KOPT-K1 (cell line): ENCODE measurements around the gene COLQ.
"Not testable (repeated sequence)": the region's sequence is repeated elsewhere in the genome, so short reads cannot be mapped to it uniquely, and the experiment has no call there.

Source experiments
- H3K27ac ChIP-seq: fragments of 200-600 bp; sonication (generic); 2 replicates; pipeline ENCODE4 v1.5.1; 2016; ENCODE audit warnings: antibody characterized with exemption, mild to moderate bottlenecking, low read depth, low read length; ENCODE audit not compliant: poor library complexity, severe bottlenecking
- H3K36me3 ChIP-seq: fragments of 200-600 bp; sonication (generic); 2 replicates; pipeline ENCODE4 v1.5.1; 2017; ENCODE audit warnings: antibody characterized with exemption, mild to moderate bottlenecking, low read length, moderate library complexity; ENCODE audit not compliant: insufficient read depth
- H3K9me3 ChIP-seq: fragments of 200-600 bp; sonication (generic); 2 replicates; pipeline ENCODE4 v1.5.1; 2017; ENCODE audit warnings: antibody characterized with exemption, low read length, mild to moderate bottlenecking; ENCODE audit not compliant: insufficient read depth, poor library complexity, severe bottlenecking

COLQ gene

DNA sequence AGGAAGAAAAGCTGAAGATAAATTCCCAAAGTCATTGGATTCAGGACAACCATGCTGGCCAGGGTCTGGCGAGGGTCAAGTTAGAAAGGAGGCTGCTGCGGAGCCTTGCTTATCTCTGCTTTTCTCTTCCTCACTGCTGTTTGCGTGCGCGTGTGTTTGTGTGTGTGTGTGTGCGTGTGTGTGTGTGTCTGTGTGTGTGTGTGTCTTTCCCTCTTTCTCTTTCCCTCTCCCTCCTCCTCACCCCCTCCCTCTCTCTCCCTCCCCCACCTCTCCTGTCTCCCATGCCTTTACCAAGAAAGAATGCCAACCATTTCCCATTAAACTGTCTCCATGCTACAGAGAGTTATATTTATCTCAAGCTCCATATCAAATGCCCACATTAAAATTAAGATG is at the start of gene COLQ:
Gene COLQ (minus strand): TSS at position 134 of the 393 bp plus-strand sequence. CDS start 81 bp downstream, at position 53.
- Histone ChIP-seq H3K27ac (no peak within 1 kb of the TSS), H3K9me3 (peaks cover 4% of the 10 kb centered on the region), H3K36me3 (no peaks in the 10 kb centered on the region)

DNA sequence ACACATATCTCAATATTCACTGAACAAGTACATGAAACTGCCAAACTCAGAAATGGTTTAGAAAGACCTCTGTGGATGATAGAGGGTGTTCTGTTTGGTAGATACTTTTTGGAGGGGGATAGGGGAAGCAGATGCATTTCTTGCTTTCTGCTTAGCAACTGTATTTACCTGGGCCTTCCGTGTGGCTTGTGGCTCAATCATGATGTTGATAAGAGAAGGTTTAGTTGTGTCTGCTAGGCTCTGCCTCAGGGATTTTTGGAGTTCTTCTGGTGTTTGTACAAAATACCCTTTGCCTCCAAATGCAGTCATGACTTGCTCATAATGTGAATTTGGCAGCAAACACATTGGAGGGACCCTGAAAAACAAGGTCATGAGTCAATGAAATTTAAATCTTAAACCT is 41.7 kb upstream of the COLQ start:
- peaks cover 86% of the 10 kb centered on the region for H3K36me3 ChIP-seq
- no peak overlapping the region for H3K27ac ChIP-seq
- no peaks in the 10 kb centered on the region for H3K9me3 ChIP-seq

DNA sequence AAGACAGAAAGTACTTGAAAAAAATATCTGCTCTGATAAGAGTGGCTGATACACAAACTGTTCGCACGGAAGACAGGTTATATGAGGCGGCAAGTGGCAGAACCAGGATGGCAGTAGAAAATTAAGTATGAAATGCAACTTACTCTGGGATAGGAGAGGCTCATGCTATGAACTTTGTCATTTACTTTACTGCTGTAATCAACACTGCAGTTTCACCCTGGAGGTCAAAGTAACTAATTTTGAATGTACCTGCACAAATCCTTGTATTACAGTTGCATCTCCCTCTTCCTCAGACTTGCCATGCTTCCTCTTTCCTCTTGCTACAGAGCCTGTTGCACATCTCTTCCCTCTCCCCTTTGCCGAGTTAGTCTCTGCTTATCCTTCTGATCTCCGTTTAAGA is 41.1 kb upstream of the COLQ start:
- Histone ChIP-seq H3K9me3 (no peaks in the 10 kb centered on the region), H3K36me3 (peaks cover 80% of the 10 kb centered on the region), H3K27ac (no peak overlapping the region)

DNA sequence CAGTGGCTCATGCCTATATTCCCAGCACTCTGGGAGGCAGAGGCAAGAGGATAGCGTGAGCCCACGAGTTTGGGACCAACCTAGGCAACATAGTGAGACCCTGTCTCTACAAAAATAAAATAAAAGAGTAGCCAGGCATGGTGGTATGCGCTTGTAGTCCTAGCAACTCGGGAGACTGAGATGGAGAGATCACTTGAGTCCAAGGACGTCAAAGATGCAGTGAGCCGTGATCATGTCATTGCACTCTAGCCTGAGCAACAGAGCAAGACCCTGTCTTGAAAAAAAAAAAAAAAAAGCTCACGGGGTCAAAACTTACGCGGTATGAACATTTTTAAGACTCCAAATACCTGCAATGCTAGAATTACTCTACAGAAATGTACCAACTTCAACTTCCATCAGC is 37.1 kb upstream of the COLQ start:
- Histone ChIP-seq H3K36me3 (peaks cover 40% of the 10 kb centered on the region), H3K9me3 (no peaks in the 10 kb centered on the region), H3K27ac (no peak overlapping the region)

DNA sequence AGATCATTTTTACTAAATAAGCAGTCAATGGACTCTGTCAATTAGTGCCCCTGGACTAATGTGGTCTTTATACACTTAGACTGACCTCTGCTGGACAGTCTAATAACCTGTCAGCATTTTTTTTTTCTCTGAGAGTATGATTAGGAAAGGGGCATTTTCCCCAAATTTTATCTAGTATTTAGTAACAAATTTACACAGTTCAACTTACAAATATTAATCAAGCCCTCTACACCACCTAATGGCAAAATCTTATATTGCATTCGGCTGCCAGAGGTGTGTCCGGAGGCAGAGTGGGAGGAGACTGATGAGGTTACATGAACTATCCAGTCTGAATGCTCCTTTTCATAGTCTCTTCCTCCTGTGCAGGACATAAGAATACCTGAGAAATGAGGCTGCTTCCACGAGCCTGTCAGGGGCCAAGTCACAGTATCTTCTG is 36.0 kb upstream of the COLQ start:
- Histone ChIP-seq H3K36me3 (peaks cover 30% of the 10 kb centered on the region), H3K9me3 (no peaks in the 10 kb centered on the region), H3K27ac (no peak overlapping the region)

DNA sequence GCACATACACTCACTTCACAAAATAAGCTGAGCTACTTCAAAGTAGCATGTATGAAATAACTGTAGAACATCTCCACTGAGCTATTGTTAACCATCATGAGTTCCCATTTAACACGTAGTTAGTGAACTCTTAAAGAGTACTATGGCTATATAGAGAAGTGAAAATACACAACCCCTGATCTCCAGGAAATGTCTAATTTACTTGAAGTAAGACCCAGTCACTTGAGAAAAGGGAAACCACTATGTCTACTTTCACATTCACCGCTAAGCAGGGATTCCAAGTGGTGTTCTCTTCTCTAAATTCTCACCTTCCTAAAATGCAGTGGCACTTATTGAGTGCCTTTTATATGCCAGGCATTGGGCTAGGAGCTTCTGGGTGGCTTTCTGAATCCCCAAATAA is 35.0 kb upstream of the COLQ start:
- no peaks in the 10 kb centered on the region for H3K9me3 ChIP-seq
- peaks cover 20% of the 10 kb centered on the region for H3K36me3 ChIP-seq
- no peak overlapping the region for H3K27ac ChIP-seq

DNA sequence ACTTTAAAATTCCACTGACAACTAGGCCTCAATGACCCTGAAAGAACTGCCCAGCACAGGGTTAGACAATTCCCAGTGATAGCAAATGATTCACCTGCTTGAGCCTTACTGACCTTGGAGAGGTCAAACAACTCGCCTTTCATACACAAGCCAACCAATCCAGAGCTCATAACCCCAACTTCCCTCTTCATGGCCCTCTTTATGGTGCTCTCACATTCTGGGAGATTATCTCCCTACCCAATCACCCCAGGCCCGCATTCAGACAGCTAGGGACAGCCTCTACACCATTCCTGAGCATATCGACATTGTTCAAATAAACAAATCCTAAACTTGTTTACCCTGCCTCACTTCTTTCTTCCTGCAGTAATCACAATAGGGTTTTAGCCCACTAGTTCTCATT is 32.2 kb upstream of the COLQ start:
- Histone ChIP-seq H3K9me3 (no peaks in the 10 kb centered on the region), H3K36me3 (no peaks in the 10 kb centered on the region), H3K27ac (no peak overlapping the region)

DNA sequence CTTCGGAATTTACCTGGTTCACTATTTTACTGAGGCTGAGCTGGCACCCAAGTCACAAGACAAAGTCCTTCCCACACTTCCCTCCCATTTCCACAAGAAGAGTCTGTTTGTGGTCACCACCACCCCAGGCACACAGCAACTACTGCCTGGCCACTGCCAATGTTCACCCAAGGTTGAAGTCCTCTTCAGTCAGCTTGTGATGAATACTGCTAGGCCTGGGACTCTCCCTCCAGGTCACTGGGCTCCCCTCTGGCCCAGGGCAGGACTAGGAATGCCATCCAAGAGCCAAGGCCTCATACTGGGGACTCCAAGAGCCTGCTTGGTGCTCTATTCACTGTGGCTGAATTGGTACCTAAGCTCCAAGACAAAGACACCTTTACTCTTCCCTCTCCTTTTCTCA is 30.4 kb upstream of the COLQ start:
- Histone ChIP-seq H3K9me3 (peaks cover 5% of the 10 kb centered on the region), H3K27ac (no peak overlapping the region), H3K36me3 (no peaks in the 10 kb centered on the region)

DNA sequence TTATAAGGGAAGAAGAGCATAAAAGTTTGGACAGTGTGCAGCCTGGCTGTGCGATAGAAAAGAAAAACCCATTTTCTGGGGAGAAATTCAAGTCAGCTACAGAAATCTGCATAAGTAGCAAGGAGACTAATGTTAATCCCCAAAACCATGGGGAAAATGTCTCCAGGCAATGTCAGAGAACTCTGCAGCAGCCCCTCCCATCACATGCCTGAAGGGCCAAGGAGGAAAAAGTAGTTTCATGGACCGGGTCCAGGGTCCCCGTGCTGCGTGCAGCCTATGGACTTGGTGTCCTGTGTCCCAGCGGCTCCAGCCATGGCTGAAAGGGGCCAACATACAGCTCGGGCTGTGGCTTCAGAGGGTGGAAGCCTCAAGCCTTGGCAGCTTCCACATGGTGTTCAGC is 28.3 kb upstream of the COLQ start:
- Histone ChIP-seq H3K9me3 (peaks cover 9% of the 10 kb centered on the region), H3K36me3 (no peaks in the 10 kb centered on the region), H3K27ac (no peak overlapping the region)

DNA sequence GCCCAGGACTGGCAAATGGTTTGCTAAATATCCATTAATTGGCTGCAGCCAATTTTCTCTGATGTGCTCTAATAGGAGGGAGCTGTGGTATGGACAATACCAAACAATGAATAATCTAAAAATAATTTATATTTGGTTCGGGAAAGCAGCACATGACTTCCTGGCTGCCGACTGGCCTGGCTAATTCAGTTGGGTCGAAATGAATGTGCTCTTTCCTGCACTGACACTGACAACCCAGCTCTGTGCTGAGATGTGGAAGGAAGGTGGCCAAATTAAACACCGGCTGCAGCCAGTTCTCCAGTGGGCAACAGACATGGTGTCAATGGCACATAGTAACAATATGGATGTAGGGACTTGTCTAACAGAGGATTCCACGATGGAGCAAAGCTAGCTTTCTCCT is 21.1 kb upstream of the COLQ start:
- peaks cover 9% of the 10 kb centered on the region for H3K9me3 ChIP-seq
- H3K36me3 ChIP-seq: no peaks in the 10 kb centered on the region
- H3K27ac ChIP-seq: no peak overlapping the region

DNA sequence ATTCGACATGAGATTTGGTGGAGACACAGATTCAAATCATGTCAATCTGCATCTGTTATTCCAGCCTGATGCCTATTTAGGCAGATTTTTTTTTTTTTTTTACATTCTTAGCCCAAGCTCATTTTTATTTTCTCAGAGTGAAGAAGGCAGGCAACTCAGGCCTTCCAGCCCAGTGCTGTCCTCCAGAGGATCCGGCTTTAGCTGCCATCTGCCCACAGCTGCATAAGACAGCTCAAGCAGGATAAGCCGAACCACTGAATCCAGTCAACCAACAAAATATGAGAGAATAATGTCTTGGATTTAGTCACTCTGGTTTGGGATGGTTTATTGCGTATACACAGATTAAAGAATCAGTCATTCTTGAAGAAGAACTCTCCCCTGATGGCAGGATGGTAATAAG is 19.9 kb upstream of the COLQ start:
- Histone ChIP-seq H3K9me3 (no peaks in the 10 kb centered on the region), H3K27ac (no peak overlapping the region)

DNA sequence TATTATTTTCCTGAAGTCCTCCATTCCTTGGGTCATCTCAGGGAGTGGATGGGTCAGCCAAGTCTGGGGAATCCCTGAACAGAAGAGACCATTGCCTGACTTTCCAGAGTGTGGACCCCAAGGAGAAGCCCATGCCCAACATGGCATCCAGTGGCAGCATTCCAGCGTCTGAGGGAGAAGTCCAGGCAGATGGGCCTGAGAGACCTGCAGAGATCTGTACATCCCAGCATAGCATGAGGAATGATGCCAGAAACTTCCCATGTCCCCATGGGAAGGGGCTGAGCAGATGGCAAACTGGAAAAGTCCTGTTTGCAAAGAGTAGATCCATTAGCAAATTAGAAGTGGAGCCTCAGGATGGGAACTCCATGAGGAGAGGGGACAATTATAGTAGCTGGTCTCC is 17.6 kb upstream of the COLQ start:
- Histone ChIP-seq H3K9me3 (no peaks in the 10 kb centered on the region), H3K27ac (no peak overlapping the region), H3K36me3 (no peaks in the 10 kb centered on the region)

More for the DNA sequence above, 19.9 kb upstream of the COLQ start:
- H3K36me3 ChIP-seq: no peaks in the 10 kb centered on the region

DNA sequence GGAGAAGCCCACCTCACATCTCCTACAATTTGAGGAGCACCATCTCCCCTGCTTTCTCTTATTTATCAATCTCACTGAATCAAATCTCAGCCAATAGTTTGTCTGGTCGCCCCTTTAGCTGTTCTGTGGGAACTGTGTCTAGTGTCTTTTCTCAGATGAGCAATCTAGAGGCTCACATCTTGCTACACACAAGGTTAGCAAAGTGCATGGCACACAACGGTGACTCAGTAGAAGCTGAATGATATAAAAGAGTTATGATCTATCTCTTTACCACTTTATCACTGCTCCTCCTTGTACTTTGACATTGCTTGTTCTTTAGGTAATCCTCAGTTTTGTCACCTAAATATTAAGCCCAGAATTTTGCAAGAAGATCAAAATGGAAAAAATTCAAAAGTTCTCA is 16.8 kb upstream of the COLQ start:
- Histone ChIP-seq H3K36me3 (no peaks in the 10 kb centered on the region), H3K27ac (peak overlapping the region; percentile 63), H3K9me3 (no peaks in the 10 kb centered on the region)

DNA sequence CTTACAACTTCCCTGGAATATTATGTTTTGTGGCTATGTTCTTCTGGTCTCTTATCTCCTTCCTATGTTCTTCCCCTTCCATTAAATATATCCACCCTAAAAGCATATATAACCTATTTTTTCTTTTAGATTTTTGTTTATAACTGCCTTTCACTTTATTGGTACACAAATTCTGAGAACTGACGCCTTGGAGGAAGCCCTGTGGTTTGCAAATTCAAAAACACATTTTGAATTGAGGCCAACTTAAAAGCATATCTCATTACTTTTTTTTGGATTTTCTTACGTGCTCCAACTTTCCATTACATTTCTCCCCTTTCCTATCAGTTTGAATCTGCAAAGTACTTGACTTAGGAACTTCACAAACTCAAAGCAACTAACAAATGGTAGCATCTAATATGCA is 15.3 kb upstream of the COLQ start:
- no peaks in the 10 kb centered on the region for H3K9me3 ChIP-seq
- no peaks in the 10 kb centered on the region for H3K36me3 ChIP-seq
- H3K27ac ChIP-seq: peak overlapping the region; percentile 63

DNA sequence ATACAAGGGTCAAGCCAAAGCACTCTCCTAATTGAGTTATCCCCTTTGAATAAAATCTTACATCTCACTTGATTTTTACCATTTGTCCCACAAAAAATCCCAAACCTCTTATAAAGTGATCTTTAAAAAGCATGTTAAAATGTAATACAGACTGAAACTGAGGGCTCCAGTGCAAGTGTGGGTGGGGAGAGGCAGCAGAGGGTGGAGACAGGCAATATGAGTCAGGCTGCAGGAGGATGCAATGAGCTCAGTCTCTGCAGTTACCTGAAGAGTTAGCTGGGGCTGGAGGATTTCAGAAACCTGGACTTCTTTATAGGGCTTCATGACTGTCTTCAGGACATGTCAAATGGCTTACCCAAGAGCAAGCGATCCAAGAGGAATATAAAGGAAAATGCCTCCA is 14.2 kb upstream of the COLQ start:
- Histone ChIP-seq H3K27ac (peak overlapping the region; percentile 63), H3K9me3 (no peaks in the 10 kb centered on the region), H3K36me3 (no peaks in the 10 kb centered on the region)

DNA sequence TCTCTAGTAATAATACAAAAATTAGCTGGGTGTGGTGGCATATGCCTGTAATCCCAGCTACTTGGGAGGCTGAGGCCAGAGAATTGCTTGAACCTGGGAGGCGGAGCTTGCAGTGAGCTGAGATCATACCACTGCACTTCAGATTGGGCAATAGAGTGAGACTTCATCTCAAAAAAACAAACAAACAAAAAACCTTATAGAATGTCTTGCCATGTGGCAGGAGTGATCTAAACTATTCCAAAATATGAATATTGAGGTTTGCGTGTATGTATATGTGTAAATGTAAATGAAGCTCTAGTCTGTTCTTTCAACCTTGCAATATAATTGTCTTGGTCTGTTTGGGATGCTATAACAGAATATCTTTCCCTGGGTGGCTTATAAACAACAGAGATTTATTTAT is 11.1 kb upstream of the COLQ start:
- H3K27ac ChIP-seq, H3K36me3 ChIP-seq, H3K9me3 ChIP-seq: not testable (repeated sequence)

DNA sequence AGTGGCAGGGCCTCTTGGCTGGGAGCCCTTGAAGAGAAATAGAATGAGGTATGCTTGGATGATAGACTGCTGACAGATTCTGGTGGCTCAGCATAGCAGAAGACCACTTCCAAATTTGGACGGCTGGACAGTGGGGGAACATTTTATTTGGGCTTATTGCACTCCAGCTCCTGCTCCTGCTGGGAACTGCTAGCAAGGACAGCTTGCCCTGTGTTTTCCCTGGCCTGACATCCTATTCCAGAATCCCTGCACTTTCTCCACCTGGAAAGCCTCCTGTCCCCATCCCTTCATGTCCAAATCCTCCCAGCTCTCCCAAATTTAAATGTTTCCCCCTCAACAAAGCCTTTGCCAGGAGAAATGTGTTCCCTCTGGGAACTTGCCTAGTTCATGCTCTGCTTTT is 9.8 kb upstream of the COLQ start:
- H3K36me3 ChIP-seq: no peaks in the 10 kb centered on the region
- no peak overlapping the region for H3K27ac ChIP-seq
- H3K9me3 ChIP-seq: no peaks in the 10 kb centered on the region
